Mesenteric fat pad (tissue), 1 donor: ENCODE measurements around the gene ALG5. TPM values are rescaled to one million over a fixed set of nuclear protein-coding genes. Genes with fewer than 3 reads are reported as not detected.

Source experiments
- DNase-seq: peaks from one replicate; pipeline ENCODE4 v3.0.0-alpha.2; 2020; ENCODE audit warnings: low spot score
- total RNA-seq: library from RNA; stranded (reverse); fragmentation: NEBNext Ultra II Directional; extraction: Animal tissue kit (Norgen Biotek cat#: 25700); gene quantifications from one replicate; pipeline ENCODE4 v1.2.1, GENCODE V29; 2021
- donor health status: DM: yes; HTN: yes; CAD: no.

Gene ALG5
- total RNA-seq, 1 donor from 2014 or later, result 44.0 TPM

GRCh38 chr13:36915896-36916640 lies 83.1 kb downstream of the ALG5 start:
- no peak for DNase-seq

DNA sequence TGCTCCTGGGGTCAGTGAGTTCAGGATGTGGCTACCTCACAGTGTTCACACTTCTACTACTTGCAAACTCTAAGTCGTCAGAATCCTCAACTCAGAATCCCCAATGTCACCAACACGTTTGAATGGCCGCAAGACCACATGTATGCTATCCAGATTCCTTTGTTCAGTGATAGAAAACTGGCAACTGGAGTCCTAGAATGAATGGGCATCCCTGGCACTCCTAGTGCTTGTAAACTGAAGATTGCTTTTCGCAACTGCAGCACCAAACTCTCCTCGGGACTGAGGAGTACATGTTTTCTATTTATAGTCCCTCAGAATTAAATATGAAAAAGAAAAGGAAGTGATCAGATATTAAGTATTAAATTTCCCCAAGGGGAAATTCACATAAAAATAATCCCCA lies 84.0 kb downstream of the ALG5 start:
- no peak for DNase-seq

GRCh38 chr13:36914648-36915047 lies 84.5 kb downstream of the ALG5 start:
- no peak for DNase-seq

- no peak for DNase-seq
Measured at GRCh38 chr13:36913463-36913862, 85.7 kb downstream of the ALG5 start.

GRCh38 chr13:36912973-36913372 lies 86.2 kb downstream of the ALG5 start:
- DNase-seq, result no peak

GRCh38 chr13:36912369-36912768 lies 86.8 kb downstream of the ALG5 start:
- DNase-seq, result no peak

GRCh38 chr13:36910545-36910944 lies 88.6 kb downstream of the ALG5 start:
- no peak for DNase-seq

- no peak for DNase-seq
Measured at GRCh38 chr13:36907821-36908220, 91.3 kb downstream of the ALG5 start.

GRCh38 chr13:36907266-36907665 lies 91.9 kb downstream of the ALG5 start:
- no peak for DNase-seq

DNA sequence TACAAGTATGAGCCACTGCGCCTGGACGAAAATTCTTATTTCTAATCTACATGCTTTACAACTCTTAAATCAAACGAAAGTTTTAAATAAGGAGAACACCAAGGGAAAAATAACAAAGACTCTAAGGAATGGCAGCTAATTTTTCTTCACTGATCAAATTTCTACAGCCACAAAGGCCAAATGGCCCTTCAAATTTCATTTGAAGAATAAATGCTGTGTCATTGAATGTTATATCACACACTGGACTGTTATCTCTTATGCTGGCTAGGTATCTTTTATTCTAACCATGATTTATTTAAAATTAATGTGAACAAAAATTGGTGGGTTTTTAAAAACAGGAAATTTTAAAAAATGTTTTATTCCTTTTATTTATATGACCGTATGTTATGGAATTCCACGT lies 93.2 kb downstream of the ALG5 start:
- no peak for DNase-seq

GRCh38 chr13:36903925-36904595 lies 95.1 kb downstream of the ALG5 start:
- no peak for DNase-seq

Other genes starting within 250 kb of the ALG5 start
- gene RFXAP, start 180.1 kb downstream of the ALG5 start, total RNA-seq, result 4.0 TPM
- 9.0 TPM for gene SMAD9, start 79.1 kb downstream of the ALG5 start, total RNA-seq
- gene EXOSC8, start 1.4 kb upstream of the ALG5 start, total RNA-seq, result 24.5 TPM
- gene SUPT20H, start 60.3 kb upstream of the ALG5 start, total RNA-seq, result 33.3 TPM
- gene CSNK1A1L, start 106.3 kb upstream of the ALG5 start, total RNA-seq, result not detected